ENCODE results near the gene ANAPC4.

Gene ANAPC4

DNA sequence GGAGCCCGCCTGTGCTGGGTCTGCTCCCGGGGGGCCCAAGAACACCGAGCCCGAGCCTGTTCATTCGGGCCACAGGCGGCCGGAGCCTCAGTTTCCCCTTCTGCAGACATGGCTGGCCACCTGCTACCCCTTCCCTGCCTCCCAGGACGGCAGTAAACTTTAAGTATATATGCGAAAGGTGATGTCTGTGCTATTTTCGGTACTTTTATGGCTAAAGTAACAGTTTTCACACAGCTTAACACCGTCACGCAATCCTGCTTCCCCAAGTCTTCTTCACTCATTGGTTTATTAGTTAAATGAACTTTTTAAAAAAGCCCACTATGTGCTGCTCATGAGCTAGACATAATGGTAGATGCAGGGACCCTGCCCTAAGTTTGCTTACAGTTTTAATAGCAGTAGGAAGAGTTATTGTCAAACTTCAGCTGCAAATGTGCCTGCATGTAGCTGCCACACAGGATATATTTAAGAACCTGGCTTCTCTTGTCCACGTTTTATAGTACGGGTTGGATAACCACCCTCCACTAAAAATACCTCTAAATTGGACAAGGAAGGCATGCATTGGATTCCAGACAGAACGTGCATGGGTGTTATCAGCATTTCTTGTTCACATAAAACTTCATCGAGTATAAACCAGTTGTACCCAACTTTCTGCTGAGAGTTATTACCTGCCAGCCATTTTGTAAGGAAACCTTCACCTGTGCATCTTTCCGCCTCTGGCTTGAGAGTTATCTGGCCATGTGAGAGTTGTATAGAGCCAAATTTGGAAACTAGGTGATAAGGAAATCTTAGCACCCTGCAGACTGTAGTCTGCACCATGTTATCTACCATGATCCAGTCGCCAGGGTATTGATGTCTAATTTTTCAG lies 741 bp downstream of the ANAPC4 start:
- no peak for DNase-seq (ENCODE audit: low spot score)

DNA sequence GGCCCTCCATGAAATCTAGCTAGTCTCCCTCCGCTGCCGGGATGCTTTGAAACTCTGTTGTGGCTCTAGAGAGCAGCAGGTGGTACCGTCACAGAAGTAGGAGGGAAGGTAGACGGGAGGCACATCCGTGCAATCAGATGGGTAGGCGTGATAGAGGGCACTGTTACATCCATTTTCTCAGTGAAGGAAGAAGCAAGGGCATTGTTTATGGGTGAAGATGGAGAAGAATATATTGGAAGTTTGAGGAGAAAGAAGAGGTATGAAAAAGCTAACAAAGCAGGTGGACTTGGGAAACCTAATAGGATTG lies 1.3 kb downstream of the ANAPC4 start:
- DNase-seq (ENCODE audit: low spot score): no peak

DNA sequence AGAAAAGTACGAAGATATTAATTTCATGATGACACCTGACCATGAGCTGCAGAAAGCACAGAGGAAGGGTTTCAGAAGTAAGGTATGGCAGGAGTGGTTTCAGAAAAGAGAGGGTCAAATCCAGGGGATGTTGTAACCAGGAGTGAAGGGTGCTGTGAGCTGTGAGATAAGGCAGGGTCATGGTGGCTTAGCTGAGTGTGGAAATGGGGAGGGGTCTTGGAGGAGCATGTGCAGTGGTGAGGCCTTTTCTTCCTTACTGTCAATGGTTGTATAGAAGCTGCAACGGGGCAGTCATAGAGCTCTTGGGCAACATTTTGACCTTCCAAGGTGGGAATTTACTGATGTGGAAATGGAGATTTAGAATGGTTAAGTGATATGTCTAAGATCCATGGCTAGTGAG lies 2.5 kb downstream of the ANAPC4 start:
- no peak for DNase-seq (ENCODE audit: low spot score)

DNA sequence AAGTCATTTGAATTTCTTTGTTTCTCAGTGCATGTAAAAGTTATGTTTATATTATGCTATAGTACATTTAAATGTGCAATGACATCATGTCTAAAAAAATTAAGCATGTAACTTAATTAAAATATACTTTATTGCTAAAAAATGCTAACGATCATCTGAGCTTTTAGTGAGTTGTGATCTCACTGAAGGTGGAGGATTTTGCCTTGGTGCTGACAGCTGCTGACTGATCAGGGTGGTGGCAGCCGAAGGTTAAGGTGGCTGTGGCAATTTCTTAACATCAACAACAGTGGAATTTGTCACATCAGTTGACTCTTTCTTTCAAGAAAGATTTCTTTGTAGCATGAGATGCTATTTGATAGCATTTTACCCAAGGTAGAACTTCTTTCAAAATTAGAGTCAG lies 6.6 kb downstream of the ANAPC4 start:
- DNase-seq (ENCODE audit: low spot score): no peak

DNA sequence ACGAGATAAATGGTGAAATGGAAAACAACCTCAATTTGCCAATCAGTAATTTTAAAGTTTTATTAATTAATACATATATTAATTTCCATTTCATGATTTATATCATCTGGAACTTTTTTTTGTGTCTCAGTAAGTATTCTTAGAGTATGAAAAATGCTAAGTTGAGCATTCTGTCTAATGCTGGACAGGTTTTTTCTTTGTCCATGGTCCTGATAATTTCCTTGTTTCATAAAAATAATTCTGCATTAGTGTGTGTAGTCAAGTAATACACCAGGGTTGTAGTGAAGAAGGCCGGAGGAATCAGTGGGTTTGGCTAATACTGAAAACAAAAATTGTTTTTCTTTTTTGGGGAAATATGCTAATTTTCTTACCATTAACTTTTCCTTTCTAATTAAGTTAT lies 9.9 kb downstream of the ANAPC4 start:
- no peak for DNase-seq (ENCODE audit: low spot score)

DNA sequence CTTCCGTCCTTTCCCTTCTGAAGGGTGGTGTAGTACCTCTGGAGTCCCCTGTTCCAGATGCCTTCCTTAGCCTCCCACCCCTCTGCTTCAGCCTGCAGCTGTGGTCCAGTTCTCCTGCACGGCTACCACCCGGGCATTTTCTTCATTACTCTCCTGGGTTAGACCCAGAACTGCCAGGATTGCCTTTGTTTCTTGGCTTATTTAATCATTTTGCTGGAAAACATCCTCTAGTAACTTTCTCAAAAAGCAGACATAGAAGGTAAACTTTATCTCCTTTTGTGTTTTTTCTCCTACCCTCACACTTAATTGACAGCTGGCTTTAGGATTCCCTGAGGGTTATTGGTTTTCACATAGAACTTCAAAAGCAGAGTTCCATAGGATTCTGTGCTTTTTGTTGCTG lies 20.2 kb downstream of the ANAPC4 start:
- DNase-seq (ENCODE audit: low spot score): no peak

DNA sequence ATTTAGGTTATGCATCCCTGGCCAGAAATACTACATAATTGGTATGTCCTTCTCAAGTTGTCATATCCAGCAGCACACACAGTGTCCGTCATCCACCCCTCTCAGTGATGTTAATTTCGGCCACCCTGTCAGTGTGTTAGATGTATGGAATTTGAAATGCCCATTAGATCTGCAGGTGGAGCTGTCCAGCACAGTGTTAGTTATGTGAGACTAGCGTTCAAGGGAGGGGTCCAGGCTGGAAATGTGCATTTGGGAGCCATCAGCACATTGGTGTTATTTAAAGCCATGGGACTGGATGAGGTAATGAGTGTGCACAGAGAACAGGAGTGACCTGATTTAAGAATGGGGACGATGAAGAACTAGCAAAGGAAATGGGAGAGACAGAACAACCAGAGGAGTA lies 22.4 kb downstream of the ANAPC4 start:
- DNase-seq (ENCODE audit: low spot score): no peak

DNA sequence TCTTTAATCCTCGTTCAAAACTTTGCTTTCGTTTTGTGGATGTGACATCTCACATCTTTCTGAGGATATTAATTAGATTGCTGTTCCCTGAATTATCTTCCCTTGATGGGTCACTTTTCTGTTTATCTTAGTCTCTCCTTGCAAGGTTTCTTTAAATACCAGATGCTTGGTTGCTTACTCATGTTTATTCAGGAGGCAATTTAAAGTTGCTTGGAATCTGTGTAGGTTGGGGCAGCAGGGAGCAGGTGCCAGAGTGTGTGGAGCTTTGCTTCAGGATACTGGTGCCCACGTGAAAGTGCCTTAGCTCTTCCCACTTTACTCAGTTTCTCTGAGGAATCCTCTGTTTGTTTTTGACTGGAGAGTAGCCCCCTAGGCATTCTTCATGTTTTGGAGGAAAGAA lies 24.0 kb downstream of the ANAPC4 start:
- no peak for DNase-seq (ENCODE audit: low spot score)

DNA sequence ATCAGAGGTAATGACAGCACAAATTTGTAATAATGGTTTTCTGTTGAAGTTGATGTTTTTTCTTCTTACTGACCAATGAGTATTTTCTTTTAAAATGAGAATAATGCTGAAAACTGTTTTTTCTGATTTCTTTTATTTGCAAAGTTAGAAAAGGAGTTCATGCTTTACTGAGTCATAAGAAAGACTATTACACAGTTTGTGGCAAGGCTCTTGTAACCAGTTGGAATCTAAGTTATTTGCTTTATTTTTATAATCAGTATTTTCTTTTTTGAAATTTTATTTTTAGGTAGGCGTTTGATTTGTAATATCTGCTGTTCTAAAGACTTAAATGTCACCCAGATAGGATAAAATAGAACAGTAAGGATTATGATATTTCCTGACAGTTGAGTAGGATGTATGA lies 25.5 kb downstream of the ANAPC4 start:
- DNase-seq (ENCODE audit: low spot score): no peak

DNA sequence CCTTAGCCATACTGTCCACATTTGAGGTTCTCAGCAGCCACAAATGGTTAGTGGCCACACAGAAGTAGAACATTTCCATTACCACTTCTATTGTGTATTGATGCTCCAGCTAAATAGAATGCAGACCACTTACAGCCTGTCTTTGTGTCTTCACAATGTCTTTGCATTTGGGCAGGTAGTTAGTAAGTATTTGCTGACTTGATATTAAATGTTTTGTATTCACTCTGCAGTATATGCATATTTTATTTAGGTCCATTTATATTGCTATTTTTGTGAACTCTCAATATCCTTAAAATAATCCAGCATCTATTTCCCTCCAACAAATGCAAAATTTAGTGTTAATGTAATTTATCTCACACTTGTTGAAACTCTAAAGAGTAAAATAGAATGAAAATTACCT lies 26.6 kb downstream of the ANAPC4 start:
- no peak for DNase-seq (ENCODE audit: low spot score)

DNA sequence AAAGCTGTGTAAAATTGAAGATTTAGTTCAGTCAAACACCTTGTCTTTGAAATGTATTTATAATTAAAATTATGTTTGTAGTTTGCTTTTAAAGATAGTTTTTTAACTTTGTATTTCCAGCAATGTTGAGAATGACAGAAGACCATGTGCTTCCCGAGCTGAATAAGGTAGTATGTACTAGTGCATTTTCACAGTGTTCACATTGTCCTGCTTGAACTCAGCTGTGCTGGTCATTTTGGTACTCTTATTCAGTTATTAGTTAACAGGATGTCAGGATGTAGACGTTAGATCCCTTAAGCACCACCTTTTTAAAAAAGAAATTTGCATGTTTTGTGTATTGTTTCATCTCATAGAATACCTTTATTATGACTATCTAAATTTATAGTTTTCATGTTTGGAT lies 28.4 kb downstream of the ANAPC4 start:
- no peak for DNase-seq (ENCODE audit: low spot score)

DNA sequence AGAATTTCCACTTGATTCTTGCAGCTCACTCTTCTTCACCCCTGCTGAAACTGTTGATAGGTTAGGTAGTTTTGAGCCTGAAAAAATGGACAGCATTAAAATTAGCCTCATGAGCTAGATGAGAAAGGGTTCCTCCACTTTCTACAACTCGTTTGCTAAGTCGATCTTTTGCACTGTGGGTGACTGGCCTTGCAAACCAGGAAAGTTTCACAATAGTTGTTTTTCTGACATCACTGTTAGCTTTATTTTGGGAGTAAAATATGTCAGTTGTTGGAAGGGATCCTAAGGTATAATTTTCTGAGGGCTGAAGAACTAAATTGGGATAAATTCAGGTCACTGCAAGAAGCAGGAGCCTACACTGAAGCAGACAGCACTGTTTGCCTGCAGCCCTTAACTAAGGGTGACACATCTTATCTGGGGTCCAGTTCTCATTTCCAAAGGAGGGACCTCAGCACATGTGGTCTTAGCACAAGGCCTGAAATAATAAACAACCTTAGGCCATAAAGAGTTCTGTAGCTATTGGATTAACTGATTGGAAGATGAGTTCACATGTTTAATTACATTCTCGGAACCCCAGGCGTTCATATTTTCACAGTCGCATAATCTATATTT lies 29.1 kb downstream of the ANAPC4 start:
- DNase-seq (ENCODE audit: low spot score): no peak

DNA sequence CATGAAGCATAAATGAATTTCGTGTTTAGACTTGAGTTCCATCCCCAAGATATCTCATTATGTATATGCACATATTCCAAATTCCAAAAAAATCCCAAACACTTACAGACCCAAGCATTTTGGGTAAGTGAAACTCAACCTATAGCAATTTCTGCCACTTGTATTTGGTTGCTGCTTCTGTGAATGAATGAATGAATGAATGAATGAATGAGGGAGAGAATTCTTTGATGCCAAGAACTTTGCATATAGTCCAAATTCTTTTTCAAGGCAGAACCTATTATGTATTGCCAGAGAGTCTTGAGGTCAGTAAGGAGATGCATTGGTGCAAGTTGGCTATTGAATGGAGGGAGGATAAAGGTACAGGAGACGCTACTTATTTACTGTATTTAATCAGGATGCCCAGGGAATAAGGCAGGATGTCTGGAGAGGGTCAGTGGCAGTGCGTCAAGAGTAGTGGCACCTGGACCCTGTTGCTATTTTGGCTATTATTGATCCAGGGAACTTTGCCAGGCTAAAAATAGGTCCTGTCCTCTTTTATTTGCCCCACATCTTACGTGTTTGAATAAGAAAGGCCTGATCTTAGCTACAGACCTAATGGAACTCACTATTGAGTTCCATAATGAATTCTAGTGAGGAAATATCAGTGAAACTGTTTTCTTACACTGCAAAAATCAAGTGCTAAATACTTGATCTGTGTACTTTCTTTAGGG lies 33.9 kb downstream of the ANAPC4 start:
- DNase-seq (ENCODE audit: low spot score): no peak

DNA sequence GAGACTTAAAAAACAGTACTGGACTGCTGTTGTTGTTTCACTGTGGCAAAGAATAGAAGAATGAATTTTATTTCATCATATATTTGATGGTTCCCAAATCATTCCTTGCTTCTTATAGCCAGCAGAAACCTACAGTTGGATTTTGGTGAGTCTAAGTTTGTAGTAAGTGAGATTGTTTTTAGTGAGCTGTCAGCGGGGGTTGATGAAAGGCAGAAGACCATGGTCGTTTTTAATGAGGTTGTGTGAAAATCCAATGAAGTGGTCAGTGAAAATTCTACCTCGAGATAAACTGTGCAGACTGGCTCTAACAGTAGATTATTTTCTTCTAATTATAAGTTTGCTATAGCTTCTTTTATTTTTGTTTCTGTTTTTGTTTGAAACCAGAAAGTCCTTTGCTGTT lies 36.2 kb downstream of the ANAPC4 start:
- DNase-seq (ENCODE audit: low spot score): no peak

DNA sequence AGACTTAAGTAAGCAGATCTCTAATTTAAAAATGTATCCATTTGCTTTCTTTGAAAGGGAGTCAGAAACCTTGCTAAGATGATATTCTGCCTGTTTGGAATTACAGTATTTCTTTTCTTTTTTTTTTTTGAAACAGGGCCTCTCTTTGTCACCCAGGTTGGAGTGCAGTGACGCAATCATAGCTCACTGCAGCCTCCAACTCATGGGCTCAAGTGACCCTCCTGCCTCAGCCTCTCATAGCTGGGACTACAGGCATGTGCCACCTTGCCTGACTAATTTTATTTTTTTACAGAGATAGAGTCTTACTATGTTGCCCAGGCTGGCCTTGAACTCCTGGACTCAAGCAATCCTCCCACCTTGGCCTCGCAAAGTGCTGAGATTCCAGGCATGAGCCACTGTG lies 40.0 kb downstream of the ANAPC4 start:
- no peak for DNase-seq (ENCODE audit: low spot score)

DNA sequence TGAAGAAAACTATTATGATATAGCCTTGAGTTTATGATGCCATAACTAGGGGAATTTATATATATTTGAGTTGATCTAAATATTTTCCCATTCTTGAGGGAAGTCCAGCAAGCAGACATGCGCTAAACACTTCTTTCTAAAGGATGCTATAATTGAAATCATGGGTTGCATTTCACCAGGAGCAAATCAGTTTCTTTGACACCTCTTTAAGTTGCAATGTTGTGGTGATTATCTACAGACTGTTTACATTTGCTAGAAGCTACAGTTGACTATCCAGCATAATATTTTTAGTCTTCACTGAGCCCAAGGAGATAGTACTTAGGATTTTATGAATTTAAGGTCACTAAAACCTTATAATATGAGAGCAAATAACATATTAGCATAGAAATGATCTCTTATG lies 43.9 kb downstream of the ANAPC4 start:
- DNase-seq (ENCODE audit: low spot score): no peak

DNA sequence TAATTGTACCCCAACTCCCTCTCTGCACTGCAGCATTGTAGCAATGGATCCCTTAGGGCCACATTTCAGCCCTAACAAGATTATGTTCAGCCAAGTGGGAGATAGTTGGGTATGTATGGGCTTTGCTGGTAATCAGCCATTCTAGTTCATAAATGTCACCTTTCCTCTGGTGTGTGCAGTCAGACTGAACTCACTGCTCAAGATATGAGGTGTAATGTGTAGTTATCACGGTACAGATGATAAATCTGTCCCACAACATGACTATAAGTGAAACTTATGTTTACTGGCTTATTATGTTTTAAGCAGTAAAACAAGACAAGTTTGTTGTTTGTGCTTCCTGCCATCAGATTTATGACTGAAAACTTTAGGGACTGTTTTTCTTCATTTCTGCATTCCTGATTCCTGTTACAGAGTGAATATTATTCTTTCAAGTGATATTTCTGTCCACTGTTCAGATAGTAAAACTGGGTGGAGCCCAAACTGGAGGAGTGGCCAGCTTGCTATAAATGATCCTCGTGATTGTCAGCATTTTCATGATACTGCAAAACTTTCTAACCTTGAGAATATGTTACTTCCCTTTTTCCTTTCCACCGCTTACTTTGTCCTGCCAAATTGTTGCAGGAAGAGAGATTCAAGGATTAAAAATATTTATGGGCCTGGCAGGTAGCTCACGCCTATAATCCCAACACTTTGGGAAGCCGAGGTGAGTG lies 44.9 kb downstream of the ANAPC4 start:
- no peak for DNase-seq (ENCODE audit: low spot score)

DNA sequence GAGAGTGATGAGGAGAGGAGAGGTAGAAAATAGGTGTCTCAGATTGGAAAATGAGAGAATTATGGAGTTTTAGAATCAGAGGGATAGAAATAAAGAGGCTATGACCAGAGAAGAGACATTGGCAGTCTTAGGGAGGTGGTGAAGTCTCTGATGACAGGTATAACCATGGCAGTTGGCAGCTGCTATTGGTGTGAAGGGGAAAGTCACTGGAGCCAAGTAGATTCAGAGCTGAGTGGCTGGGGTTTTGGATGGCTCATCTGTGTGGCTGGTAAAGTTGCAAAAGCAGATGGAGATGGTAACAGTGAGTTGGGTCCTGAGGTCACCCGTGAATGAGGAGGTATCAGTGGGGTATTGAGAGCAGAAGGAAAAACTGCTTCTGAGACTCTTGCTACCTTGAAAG lies 46.5 kb downstream of the ANAPC4 start:
- no peak for DNase-seq (ENCODE audit: low spot score)

DNA sequence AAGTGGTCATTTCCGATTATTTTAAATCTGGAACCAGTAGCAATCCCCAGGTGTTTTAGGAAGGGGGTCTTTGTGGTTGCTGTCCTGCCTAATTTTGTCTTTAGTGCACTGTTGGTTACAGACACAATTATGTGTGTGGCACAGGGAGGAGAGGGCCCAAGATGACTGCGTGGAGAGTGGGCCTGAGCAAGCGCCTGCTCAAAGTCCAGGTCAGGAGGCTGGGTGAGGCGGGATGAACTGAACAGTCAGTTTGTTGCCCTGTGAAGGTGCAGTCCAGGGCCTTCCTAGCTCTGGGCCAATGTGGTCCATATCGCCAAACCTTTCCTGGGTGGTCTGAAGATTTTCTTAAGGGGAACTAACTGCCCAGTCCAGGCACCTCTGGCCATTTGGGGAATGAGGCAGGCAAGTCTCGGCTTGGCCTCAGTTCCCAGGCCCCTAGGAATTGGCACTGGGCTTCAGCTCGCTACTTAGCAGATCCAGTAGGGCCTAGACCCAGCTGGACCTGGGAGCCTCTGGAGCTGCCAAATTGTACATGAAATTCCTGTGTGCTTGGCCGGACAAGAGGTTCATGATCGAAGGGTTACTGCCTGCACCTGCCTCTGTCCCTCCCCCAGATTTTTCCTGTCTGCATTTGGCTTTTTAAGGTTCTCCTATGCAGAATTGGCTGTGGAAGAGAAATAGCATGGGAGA lies 47.6 kb downstream of the ANAPC4 start:
- no peak for DNase-seq (ENCODE audit: low spot score)

DNA sequence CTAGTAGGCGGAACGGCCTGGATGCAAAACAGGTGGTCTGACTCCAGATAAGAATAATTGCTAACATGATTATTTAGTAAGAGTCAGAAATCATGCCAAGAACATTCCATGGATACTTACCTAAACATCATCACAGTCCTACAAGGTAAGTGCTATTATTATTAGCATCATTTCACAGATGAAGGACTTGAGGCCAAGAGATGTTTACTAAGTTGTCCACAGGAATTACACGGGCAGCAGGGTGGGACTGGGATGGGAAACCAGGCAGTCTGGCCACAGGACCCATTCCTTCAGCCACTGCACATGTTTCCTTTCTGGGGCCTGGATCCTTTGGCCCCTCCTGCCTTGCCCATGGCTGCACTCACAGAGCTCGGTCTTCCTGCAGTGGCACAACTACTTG lies 48.3 kb downstream of the ANAPC4 start:
- DNase-seq (ENCODE audit: low spot score): no peak

DNA sequence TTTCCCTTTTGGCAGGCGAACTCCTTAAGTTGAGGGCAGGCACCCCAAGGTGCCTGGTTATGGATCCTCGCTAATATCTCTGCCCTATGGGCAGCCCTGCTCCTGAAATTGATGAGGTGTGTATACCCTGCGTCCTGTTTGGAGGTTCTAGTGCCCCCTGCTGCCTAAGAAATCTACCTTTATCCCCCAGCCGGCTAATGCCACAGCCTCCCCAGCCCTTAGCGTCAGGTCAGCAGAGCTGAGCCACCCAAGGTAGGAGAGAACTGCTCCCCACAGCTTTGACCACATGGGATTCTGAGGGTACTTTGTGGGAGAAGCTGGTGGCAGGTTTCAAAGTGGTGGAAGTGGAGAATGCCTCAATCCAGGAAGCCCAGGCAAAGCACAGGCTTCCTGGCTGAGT lies 50.8 kb downstream of the ANAPC4 start:
- DNase-seq (ENCODE audit: low spot score): no peak

DNA sequence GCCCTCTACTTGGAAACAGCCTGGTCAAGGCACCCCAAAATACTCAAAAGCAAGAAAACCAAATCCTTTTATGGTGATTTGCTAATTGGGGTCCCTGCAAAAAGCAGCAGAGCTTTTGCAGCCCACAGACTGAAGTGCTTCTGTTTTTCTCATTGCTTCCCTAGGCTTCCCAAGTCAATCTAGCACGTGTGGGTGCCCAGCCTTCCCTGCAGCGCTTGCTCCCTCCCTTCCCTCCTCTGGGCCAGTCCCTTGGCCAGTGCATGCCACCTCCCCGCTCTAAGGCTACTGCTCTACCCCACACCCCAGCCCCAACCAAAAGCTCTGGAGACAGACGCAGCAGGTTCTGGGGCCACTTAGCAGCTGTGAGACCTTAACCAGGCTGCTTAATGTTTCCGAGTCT lies 53.6 kb downstream of the ANAPC4 start:
- no peak for DNase-seq (ENCODE audit: low spot score)

All from D341Med (cell line).